ENCODE data around the gene GPRC6A.

DNA sequence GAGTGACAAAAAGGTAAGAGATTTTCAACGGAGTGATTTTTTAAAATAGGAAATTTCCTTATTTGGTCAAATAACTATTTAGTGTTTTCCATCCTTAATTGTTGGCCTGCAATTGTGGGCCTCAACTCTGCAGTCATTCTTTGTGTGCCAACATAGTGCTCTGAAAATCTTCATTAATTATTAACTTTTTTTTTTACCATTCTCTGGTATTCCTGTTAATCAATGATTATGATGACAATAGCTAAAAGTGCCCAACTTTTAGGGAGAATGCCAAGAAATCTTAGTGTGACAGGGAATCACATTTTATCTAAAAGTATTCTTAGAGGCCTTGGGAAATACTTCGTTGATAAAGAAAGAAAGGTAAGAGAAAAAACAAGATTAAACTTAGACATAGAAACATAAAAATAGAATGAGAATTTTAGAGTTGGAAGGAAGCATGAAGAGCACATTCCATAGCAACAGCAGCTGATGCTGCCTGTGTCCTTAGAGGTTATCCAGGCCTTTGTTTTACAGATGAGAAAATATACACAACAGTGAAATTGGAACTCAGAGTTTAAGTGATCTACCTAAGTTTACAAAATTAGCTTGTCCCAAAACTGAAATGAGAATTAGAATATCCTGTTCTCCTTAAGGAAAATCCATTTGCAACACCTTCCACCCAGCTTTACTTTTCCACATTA, 1.2 kb downstream of the GPRC6A start:
- TF ChIP-seq CTCF (IDR thresholded peaks at IDR 0.05; ENCODE audit: low read depth, low read length, poor library complexity, severe bottlenecking): no peak
- no peak for TF ChIP-seq EZH2phosphoT487 (IDR thresholded peaks at IDR 0.05; ENCODE audit: borderline replicate concordance, low read length)
